Suprapubic skin (tissue), 4 donors: ENCODE data around the gene WDR5.

Experiments
- EP300 ChIP-seq: sonication (generic); formaldehyde crosslinking; IDR thresholded peaks from one replicate; pipeline ENCODE4 v1.6.1; 2017; ENCODE audit warnings: antibody characterized with exemption
- POLR2A ChIP-seq, 2 donors: fragments of 450-650 bp; IDR thresholded peaks; one replicate each; pipeline ENCODE4 v1.6.1; 2017; ENCODE audit warnings: antibody characterized with exemption in 2 of 2, mild to moderate bottlenecking in 2 of 2, moderate library complexity in 2 of 2
- POLR2AphosphoS5 ChIP-seq, 3 donors: sonication (generic); formaldehyde crosslinking; IDR thresholded peaks; one replicate each; pipeline ENCODE4 v1.6.1; 2017; ENCODE audit warnings: antibody characterized with exemption in 3 of 3
- TF ChIP-seq, protein P1 (sequence below), 2 donors: fragments of 200-600 bp in 1 of 2; fragments of 450-650 bp in 1 of 2; sonication (generic) in 1 of 2; IDR thresholded peaks; one replicate each; pipeline ENCODE4 v1.5.1; 2016 to 2019; ENCODE audit warnings: antibody characterized with exemption in 2 of 2, mild to moderate bottlenecking in 1 of 2, moderate library complexity in 1 of 2

GRCh38 chr9:134192311-134192950 is 56.5 kb downstream of the WDR5 start:
- TF ChIP-seq, protein P1, sequence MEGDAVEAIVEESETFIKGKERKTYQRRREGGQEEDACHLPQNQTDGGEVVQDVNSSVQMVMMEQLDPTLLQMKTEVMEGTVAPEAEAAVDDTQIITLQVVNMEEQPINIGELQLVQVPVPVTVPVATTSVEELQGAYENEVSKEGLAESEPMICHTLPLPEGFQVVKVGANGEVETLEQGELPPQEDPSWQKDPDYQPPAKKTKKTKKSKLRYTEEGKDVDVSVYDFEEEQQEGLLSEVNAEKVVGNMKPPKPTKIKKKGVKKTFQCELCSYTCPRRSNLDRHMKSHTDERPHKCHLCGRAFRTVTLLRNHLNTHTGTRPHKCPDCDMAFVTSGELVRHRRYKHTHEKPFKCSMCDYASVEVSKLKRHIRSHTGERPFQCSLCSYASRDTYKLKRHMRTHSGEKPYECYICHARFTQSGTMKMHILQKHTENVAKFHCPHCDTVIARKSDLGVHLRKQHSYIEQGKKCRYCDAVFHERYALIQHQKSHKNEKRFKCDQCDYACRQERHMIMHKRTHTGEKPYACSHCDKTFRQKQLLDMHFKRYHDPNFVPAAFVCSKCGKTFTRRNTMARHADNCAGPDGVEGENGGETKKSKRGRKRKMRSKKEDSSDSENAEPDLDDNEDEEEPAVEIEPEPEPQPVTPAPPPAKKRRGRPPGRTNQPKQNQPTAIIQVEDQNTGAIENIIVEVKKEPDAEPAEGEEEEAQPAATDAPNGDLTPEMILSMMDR (IDR thresholded peaks at IDR 0.05), result no peak
- TF ChIP-seq POLR2A (IDR thresholded peaks at IDR 0.05) (no peak), EP300 (no peak), POLR2AphosphoS5 (IDR thresholded peaks at IDR 0.05) (no peak)
